ENCODE results near the gene SRSF7. TPM values are rescaled to one million over a fixed set of nuclear protein-coding genes. Genes with fewer than 3 reads are reported as not detected.
"Not testable (repeated sequence)": the region's sequence is repeated elsewhere in the genome, so short reads cannot be mapped to it uniquely, and the experiment has no call there.

Gene SRSF7
- total and polyA plus RNA-seq, 2 donors (not counting 1 experiment from before 2014, with no cell fraction given): 283 to 505 TPM

DNA sequence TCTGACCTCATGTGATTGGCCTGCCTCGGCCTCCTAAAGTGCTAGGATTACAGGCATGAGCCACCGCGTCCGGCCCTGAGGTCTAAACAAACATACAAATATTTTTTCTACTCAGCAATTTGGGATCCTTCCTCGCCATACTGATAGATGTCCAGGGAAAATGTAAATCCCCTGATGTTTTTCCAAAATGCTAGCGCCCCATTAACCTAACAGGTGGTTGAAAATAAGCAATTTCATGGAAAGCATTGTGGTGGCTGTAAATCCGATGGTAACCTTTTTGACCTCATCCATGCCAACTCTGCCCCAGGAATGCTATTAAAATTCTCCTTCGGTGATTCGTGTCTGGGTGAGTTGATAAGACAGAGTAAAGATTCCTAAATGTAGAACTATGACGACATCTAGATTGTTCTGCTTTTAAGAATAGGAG, 46.1 kb upstream of the SRSF7 start:
- Histone ChIP-seq H3K36me3 (replicated peaks in 1 of 2; ENCODE audit: control extremely low read depth in 1 of 2, control insufficient read depth in 1 of 2, extremely low read depth in 1 of 2, insufficient read depth in 2 of 2, low read length in 1 of 2) (peaks cover 0 to 9% of the 10 kb centered on the region in 2 experiments), H3K9me3 (ENCODE audit: control extremely low read depth in 1 of 3, control insufficient read depth in 2 of 3, insufficient read depth in 1 of 3, low read length in 2 of 3) (no peaks in the 10 kb centered on the region), H3K4me2 (replicated peaks; ENCODE audit: low read depth, low read length, poor library complexity, severe bottlenecking) (no peak overlapping the region), H3K79me2 (ENCODE audit: control insufficient read depth, insufficient read depth, low read length) (no peaks in the 10 kb centered on the region), H4K20me1 (ENCODE audit: control insufficient read depth, insufficient read depth, low read length, poor library complexity, severe bottlenecking) (no peaks in the 10 kb centered on the region), H3K27me3 (replicated peaks in 1 of 4; ENCODE audit: control extremely low read depth in 1 of 4, control insufficient read depth in 3 of 4, insufficient read depth in 4 of 4, low read length in 3 of 4) (no peaks in the 10 kb centered on the region), H3K27ac (ENCODE audit: low read length in 2 of 2) (no peak overlapping the region), H2AFZ (ENCODE audit: insufficient read depth, low read depth, low read length, poor library complexity, severe bottlenecking) (no peak overlapping the region), H3K9ac (ENCODE audit: low read length) (no peak overlapping the region), H3K4me1 (ENCODE audit: control insufficient read depth in 2 of 2, insufficient read depth in 2 of 2, low read length in 2 of 2) (no peaks in the 10 kb centered on the region), H3K4me3 (ENCODE audit: control extremely low read depth in 1 of 5, extremely low read depth in 1 of 5, insufficient read depth in 1 of 5, low read depth in 2 of 5, low read length in 4 of 5) (no peak overlapping the region)
- Mint-ChIP-seq H3K27ac (no peak overlapping the region), H3K4me1 (no peaks in the 10 kb centered on the region), H3K27me3 (no peaks in the 10 kb centered on the region), H3K4me3 (no peak overlapping the region), H3K9me3 (ENCODE audit: insufficient read depth) (no peaks in the 10 kb centered on the region)
- intact Hi-C loops (cut with micrococcal nuclease): no loop called here
- ATAC-seq (ENCODE audit: low read depth) (no peak), DNase-seq (no peak)
- ChIA-PET CTCF (no interaction called here), POLR2A (no interaction called here)
- no peak for TF ChIP-seq EZH2 (IDR thresholded peaks at IDR 0.05; ENCODE audit: borderline replicate concordance, insufficient read depth, low read depth, low read length, poor library complexity, severe bottlenecking)
- TF ChIP-seq, protein P1, sequence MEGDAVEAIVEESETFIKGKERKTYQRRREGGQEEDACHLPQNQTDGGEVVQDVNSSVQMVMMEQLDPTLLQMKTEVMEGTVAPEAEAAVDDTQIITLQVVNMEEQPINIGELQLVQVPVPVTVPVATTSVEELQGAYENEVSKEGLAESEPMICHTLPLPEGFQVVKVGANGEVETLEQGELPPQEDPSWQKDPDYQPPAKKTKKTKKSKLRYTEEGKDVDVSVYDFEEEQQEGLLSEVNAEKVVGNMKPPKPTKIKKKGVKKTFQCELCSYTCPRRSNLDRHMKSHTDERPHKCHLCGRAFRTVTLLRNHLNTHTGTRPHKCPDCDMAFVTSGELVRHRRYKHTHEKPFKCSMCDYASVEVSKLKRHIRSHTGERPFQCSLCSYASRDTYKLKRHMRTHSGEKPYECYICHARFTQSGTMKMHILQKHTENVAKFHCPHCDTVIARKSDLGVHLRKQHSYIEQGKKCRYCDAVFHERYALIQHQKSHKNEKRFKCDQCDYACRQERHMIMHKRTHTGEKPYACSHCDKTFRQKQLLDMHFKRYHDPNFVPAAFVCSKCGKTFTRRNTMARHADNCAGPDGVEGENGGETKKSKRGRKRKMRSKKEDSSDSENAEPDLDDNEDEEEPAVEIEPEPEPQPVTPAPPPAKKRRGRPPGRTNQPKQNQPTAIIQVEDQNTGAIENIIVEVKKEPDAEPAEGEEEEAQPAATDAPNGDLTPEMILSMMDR (IDR thresholded peaks at IDR 0.05): no peak
- WGBS (ENCODE audit: insufficient coverage): 100% methylated on average over 4 of the region's 10 CpGs

- ATAC-seq (ENCODE audit: low read depth); POLR2A ChIA-PET; CTCF ChIA-PET; H4K20me1 ChIP-seq (ENCODE audit: control insufficient read depth, insufficient read depth, low read length, poor library complexity, severe bottlenecking); H3K4me2 ChIP-seq (replicated peaks; ENCODE audit: low read depth, low read length, poor library complexity, severe bottlenecking); H3K9me3 Mint-ChIP-seq (ENCODE audit: insufficient read depth); H3K36me3 ChIP-seq (replicated peaks in 1 of 2; ENCODE audit: control extremely low read depth in 1 of 2, control insufficient read depth in 1 of 2, extremely low read depth in 1 of 2, insufficient read depth in 2 of 2, low read length in 1 of 2); H3K27me3 ChIP-seq (replicated peaks in 1 of 4; ENCODE audit: control extremely low read depth in 1 of 4, control insufficient read depth in 3 of 4, insufficient read depth in 4 of 4, low read length in 3 of 4); H3K4me1 Mint-ChIP-seq; DNase-seq; H3K79me2 ChIP-seq (ENCODE audit: control insufficient read depth, insufficient read depth, low read length); H3K9ac ChIP-seq (ENCODE audit: low read length); H3K27ac ChIP-seq (ENCODE audit: low read length in 2 of 2); H3K4me3 ChIP-seq (ENCODE audit: control extremely low read depth in 1 of 5, extremely low read depth in 1 of 5, insufficient read depth in 1 of 5, low read depth in 2 of 5, low read length in 4 of 5); H3K27me3 Mint-ChIP-seq; H2AFZ ChIP-seq (ENCODE audit: insufficient read depth, low read depth, low read length, poor library complexity, severe bottlenecking); H3K27ac Mint-ChIP-seq; H3K9me3 ChIP-seq (ENCODE audit: control extremely low read depth in 1 of 3, control insufficient read depth in 2 of 3, insufficient read depth in 1 of 3, low read length in 2 of 3); H3K4me1 ChIP-seq (ENCODE audit: control insufficient read depth in 2 of 2, insufficient read depth in 2 of 2, low read length in 2 of 2); intact Hi-C loops (cut with micrococcal nuclease); H3K4me3 Mint-ChIP-seq: not testable (repeated sequence)
- WGBS (ENCODE audit: insufficient coverage): 100% methylated on average over 6 of the region's 7 CpGs
Observed at GRCh38 chr2:38795016-38795415, 43.9 kb upstream of the SRSF7 start.
